K562 (cell line): Measurements from ENCODE around the gene POLD4. TPM values are rescaled to one million over a fixed set of nuclear protein-coding genes. Genes with fewer than 3 reads are reported as not detected.
A peak's percentile ranks its signal among the peaks of the same experiment; 100 is the strongest.

ENCODE experiments used
- ADNP ChIP-seq: fragments of 200-800 bp; sonication (Bioruptor generic); IDR thresholded peaks from 2 replicates; pipeline ENCODE4 v1.6.1; 2016; ENCODE audit warnings: missing genetic modification characterization, missing compliant biosample characterization
- BHLHE40 ChIP-seq: IDR thresholded peaks from 2 replicates; pipeline ENCODE4 v1.6.1; 2011; ENCODE audit warnings: low read length, improper control_type of control experiment
- CBFA2T3 ChIP-seq: fragments of 450-650 bp; IDR thresholded peaks from 2 replicates; pipeline ENCODE4 v1.6.1; 2017
- CSDE1 ChIP-seq, 2 experiments: fragments of 450-650 bp; IDR thresholded peaks; 2 replicates each; pipeline ENCODE4 v1.6.1; 2016; ENCODE audit warnings: mild to moderate bottlenecking in 1 of 2
- CXXC5 ChIP-seq: fragments of 250-450 bp; sonication (Bioruptor Pico); IDR thresholded peaks from 2 replicates; pipeline ENCODE4 v1.8.0; 2022; ENCODE audit warnings: inconsistent platforms, mild to moderate bottlenecking, moderate library complexity
- E2F3 ChIP-seq: fragments of 250-450 bp; sonication (Bioruptor Pico); IDR thresholded peaks from 2 replicates; pipeline ENCODE4 v1.4.0; 2020; ENCODE audit warnings: mild to moderate bottlenecking
- GABPB2 ChIP-seq: fragments of 250-450 bp; sonication (Bioruptor Pico); conservative IDR thresholded peaks from 2 replicates; pipeline ENCODE4 v1.5.1; 2021; ENCODE audit warnings: mild to moderate bottlenecking
- HDAC6 ChIP-seq: IDR thresholded peaks from 2 replicates; pipeline ENCODE4 v1.6.1; 2012; ENCODE audit warnings: low read depth, mild to moderate bottlenecking, control low read depth, inconsistent platforms, low read length, moderate library complexity
- MAZ ChIP-seq, 2 experiments: fragments of 450-650 bp in 1 of 2; sonication (generic) in 1 of 2; formaldehyde crosslinking; IDR thresholded peaks in 1 of 2; conservative IDR thresholded peaks in 1 of 2; 2 replicates each; pipeline versions ENCODE4 v1.4.0 to v1.5.0; 2020; ENCODE audit warnings: mild to moderate bottlenecking in 1 of 2, missing genetic modification reagents in 1 of 2
- NELFE ChIP-seq: IDR thresholded peaks from 2 replicates; pipeline ENCODE4 v1.6.1; 2011; ENCODE audit warnings: mild to moderate bottlenecking; ENCODE audit not compliant: insufficient read depth, insufficient read length
- POLR2AphosphoS5 ChIP-seq: IDR thresholded peaks from 2 replicates; pipeline ENCODE4 v1.6.1; 2011; ENCODE audit warnings: mild to moderate bottlenecking, low read depth, low read length, moderate library complexity; ENCODE audit not compliant: control insufficient read depth, insufficient read depth
- RBM14 ChIP-seq: fragments of 200-400 bp; formaldehyde crosslinking; IDR thresholded peaks from 2 replicates; pipeline ENCODE4 v1.6.1; 2018; ENCODE audit warnings: low read depth, mild to moderate bottlenecking, low read length, moderate library complexity, borderline replicate concordance; ENCODE audit not compliant: insufficient read depth
- RBM39 ChIP-seq: fragments of 200-400 bp; formaldehyde crosslinking; optimal IDR thresholded peaks from 2 replicates; pipeline ENCODE3; 2018; ENCODE audit warnings: low read depth, low read length
- RHOXF2B ChIP-seq: fragments of 250-450 bp; sonication (Bioruptor Pico); conservative IDR thresholded peaks from 2 replicates; pipeline ENCODE4 v1.5.1; 2021
- RNF2 ChIP-seq: sonication (generic); IDR thresholded peaks from 2 replicates; pipeline ENCODE4 v1.6.1; 2016
- SIRT6 ChIP-seq: IDR thresholded peaks from one replicate; pipeline ENCODE4 v1.6.1; 2012; ENCODE audit warnings: low read depth, mild to moderate bottlenecking, control low read depth, inconsistent platforms, low read length, moderate library complexity
- SPI1 ChIP-seq: IDR thresholded peaks from 2 replicates; pipeline ENCODE4 v1.6.1; 2011; ENCODE audit warnings: low read depth, low read length, control low read depth, borderline replicate concordance
- SUPT5H ChIP-seq: fragments of 450-650 bp; IDR thresholded peaks from 2 replicates; pipeline ENCODE4 v1.6.1; 2016
- ZNF324 ChIP-seq: fragments of 250-450 bp; sonication (Bioruptor Pico); IDR thresholded peaks from 2 replicates; pipeline ENCODE4 v1.4.0; 2020; ENCODE audit warnings: mild to moderate bottlenecking
- ZNF583 ChIP-seq: fragments of 250-450 bp; sonication (Bioruptor Pico); IDR thresholded peaks from 2 replicates; pipeline ENCODE4 v1.4.0; 2020
- ZNF766 ChIP-seq: fragments of 200-800 bp; sonication (Bioruptor generic); conservative IDR thresholded peaks from 2 replicates; pipeline ENCODE4 v1.6.1; 2016; ENCODE audit warnings: missing genetic modification characterization, missing compliant biosample characterization
- polyA plus RNA-seq, 8 experiments: library from polyadenylated mRNA; depleted of rRNA in 4 of 8; stranded (reverse) in 5 of 8; unstranded in 3 of 8; fragments of >200 nt; fragmentation: Nextera tagmentation in 2 of 8; fragmentation: Illumina TruSeq in 1 of 8; extraction: Ambion mirVana in 2 of 8; extraction: Trizol in 1 of 8; gene quantifications; 2 replicates each; pipeline versions ENCODE4 v1.2.1 to v1.2.3, GENCODE V29; 2011 to 2014; ENCODE audit warnings: inconsistent platforms in 1 of 8, missing spikeins in 1 of 8
- total RNA-seq, 7 experiments: library from RNA; depleted of rRNA in 6 of 7; stranded (reverse); fragments of >200 nt in 6 of 7; fragmentation: Illumina TruSeq in 2 of 7; extraction: Trizol in 2 of 7; gene quantifications; 2 replicates each; pipeline versions ENCODE4 v1.2.1 to v1.2.3, GENCODE V29; 2011 to 2021; ENCODE audit warnings: low replicate concordance in 1 of 7
- TF ChIP-seq, protein P1 (sequence below): IDR thresholded peaks from 3 replicates; pipeline ENCODE4 v1.6.1; 2011; ENCODE audit warnings: borderline replicate concordance, mild to moderate bottlenecking, moderate library complexity; ENCODE audit not compliant: insufficient read length; ENCODE audit errors: extremely low read depth
- TF ChIP-seq, protein P2 (sequence below): sonication (generic); formaldehyde crosslinking; IDR thresholded peaks from 2 replicates; pipeline ENCODE4 v1.8.0; 2022; ENCODE audit warnings: mild to moderate bottlenecking, missing genetic modification reagents
- TF ChIP-seq, protein P3 (sequence below): sonication (generic); formaldehyde crosslinking; IDR thresholded peaks from 2 replicates; pipeline ENCODE4 v1.8.0; 2022; ENCODE audit warnings: mild to moderate bottlenecking, low read depth, missing genetic modification reagents

The POLD4 gene
- total and polyA plus RNA-seq, 9 of the 15 experiments (the other 6 are each of a cell fraction or from before 2014, with no cell fraction given) = 5.8 to 64.5 (median 18.3) TPM

DNA sequence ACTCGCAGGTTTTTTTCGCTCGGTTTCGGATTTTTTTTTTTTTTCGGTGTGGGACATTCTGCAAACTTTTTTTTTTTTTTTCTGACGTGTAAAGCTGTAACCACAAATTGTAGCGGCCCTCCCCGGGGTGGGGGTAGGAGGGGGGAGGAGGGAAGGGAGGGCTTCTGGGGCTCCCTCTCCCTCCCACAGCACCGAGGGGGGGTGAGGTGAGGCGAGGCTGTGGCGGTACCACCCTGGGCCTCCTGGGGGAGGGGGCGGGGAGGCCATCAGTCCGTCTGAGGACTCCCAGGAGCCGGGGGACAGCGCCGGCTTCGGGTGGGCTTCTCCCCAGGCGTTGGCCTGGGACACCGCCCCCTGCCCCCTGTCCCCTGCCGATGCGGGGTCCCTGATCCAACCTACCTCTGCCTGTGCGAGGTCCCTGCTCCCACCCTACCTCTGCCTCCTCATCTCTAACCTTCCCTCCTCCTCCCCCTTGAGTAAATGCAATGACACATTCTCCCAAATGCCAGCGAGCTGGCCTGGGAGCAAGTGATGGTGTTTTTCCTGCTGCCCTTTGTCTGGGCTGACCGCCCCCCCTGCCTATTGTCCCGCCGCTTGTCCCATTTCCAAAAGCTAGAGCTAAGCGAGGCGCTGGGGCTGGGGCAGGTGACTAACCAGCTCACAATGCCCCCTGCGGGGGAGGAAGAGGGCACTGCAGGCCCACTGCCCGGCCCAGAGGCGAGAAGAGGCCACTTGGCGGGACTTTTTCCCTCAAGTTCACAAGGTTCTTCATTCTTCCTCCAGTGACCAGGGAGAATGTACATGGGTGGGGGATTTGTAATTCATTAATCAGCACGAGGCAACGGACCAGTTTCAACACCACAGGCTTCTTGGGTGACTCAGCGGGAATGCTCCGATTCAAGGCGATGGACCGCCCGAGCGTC, 20.6 kb upstream of the POLD4 start (continued):
- TF ChIP-seq, protein P1, sequence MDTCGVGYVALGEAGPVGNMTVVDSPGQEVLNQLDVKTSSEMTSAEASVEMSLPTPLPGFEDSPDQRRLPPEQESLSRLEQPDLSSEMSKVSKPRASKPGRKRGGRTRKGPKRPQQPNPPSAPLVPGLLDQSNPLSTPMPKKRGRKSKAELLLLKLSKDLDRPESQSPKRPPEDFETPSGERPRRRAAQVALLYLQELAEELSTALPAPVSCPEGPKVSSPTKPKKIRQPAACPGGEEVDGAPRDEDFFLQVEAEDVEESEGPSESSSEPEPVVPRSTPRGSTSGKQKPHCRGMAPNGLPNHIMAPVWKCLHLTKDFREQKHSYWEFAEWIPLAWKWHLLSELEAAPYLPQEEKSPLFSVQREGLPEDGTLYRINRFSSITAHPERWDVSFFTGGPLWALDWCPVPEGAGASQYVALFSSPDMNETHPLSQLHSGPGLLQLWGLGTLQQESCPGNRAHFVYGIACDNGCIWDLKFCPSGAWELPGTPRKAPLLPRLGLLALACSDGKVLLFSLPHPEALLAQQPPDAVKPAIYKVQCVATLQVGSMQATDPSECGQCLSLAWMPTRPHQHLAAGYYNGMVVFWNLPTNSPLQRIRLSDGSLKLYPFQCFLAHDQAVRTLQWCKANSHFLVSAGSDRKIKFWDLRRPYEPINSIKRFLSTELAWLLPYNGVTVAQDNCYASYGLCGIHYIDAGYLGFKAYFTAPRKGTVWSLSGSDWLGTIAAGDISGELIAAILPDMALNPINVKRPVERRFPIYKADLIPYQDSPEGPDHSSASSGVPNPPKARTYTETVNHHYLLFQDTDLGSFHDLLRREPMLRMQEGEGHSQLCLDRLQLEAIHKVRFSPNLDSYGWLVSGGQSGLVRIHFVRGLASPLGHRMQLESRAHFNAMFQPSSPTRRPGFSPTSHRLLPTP = no peak
- TF ChIP-seq E2F3 (CRISPR knock-in tag) (no peak; the same call in 1 of the 2 replicates), RNF2 (no peak), SUPT5H (peak; percentile 60), BHLHE40 (no peak; the same call in 1 of the 2 replicates), CSDE1 (IDR thresholded peaks at IDR 0.05) (no peak), ZNF766 (CRISPR knock-in tag) (no peak), POLR2AphosphoS5 (no peak; the same call in 1 of the 2 replicates), RBM14 (no peak), NELFE (no peak), SIRT6 (no peak), ADNP (tag) (no peak), MAZ (CRISPR knock-in tag; conservative IDR thresholded peaks at IDR 0.05 in 1 of 2, IDR thresholded peaks at IDR 0.05 in 1 of 2) (peak; percentile 54 to 87), SPI1 (no peak), CBFA2T3 (no peak), ZNF324 (CRISPR knock-in tag) (no peak), HDAC6 (no peak), CXXC5 (peak; percentile 61; the same call in 1 of the 2 replicates), RHOXF2B (no peak), RBM39 (no peak), ZNF583 (CRISPR knock-in tag) (no peak), GABPB2 (CRISPR knock-in tag) (no peak)
- TF ChIP-seq, protein P2, sequence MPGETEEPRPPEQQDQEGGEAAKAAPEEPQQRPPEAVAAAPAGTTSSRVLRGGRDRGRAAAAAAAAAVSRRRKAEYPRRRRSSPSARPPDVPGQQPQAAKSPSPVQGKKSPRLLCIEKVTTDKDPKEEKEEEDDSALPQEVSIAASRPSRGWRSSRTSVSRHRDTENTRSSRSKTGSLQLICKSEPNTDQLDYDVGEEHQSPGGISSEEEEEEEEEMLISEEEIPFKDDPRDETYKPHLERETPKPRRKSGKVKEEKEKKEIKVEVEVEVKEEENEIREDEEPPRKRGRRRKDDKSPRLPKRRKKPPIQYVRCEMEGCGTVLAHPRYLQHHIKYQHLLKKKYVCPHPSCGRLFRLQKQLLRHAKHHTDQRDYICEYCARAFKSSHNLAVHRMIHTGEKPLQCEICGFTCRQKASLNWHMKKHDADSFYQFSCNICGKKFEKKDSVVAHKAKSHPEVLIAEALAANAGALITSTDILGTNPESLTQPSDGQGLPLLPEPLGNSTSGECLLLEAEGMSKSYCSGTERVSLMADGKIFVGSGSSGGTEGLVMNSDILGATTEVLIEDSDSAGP (CRISPR knock-in tag) = no peak
- TF ChIP-seq, protein P3, sequence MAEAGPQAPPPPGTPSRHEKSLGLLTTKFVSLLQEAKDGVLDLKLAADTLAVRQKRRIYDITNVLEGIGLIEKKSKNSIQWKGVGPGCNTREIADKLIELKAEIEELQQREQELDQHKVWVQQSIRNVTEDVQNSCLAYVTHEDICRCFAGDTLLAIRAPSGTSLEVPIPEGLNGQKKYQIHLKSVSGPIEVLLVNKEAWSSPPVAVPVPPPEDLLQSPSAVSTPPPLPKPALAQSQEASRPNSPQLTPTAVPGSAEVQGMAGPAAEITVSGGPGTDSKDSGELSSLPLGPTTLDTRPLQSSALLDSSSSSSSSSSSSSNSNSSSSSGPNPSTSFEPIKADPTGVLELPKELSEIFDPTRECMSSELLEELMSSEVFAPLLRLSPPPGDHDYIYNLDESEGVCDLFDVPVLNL (CRISPR knock-in tag) = no peak
